Measurements from ENCODE around the gene CDCP2.
"Not testable (repeated sequence)": the region's sequence is repeated elsewhere in the genome, so short reads cannot be mapped to it uniquely, and the experiment has no call there.

Gene CDCP2

DNA sequence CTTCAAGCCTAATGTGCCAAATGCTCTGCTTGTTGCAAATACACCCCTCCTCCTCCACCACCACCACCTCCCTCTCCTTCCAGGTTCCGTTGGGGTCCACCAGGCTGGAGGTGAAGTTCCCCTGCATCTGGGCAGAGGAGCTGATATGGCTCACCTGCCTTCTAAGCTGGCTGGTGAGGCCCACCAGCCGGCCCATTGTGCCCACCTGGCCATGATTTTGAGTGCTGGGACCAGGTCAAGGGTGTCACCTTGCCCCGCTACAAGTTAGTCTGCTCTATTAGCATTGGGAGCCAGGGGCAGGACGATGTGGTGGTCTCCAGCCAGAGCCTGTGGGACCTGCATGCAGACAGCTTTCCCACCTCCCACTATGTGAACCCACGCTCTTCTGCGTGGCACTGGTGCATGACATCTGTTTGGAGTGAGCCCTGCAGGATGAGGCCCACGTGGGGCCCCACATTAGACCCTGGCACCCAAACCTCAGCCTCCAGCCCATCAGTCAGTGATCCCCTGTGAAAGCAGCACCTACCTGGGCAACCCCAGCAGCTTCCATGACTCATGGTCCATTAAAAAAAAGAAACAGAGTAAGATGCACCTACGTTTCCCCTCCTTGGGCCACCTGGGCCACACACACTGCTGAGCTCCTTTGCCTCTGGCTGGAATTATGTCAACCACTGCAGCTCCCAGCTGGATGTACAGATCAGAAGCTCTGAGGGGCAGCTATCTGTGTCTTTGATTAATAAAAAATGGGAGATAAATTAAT, 15.6 kb upstream of the CDCP2 start:
- DNase-seq: no peak

DNA sequence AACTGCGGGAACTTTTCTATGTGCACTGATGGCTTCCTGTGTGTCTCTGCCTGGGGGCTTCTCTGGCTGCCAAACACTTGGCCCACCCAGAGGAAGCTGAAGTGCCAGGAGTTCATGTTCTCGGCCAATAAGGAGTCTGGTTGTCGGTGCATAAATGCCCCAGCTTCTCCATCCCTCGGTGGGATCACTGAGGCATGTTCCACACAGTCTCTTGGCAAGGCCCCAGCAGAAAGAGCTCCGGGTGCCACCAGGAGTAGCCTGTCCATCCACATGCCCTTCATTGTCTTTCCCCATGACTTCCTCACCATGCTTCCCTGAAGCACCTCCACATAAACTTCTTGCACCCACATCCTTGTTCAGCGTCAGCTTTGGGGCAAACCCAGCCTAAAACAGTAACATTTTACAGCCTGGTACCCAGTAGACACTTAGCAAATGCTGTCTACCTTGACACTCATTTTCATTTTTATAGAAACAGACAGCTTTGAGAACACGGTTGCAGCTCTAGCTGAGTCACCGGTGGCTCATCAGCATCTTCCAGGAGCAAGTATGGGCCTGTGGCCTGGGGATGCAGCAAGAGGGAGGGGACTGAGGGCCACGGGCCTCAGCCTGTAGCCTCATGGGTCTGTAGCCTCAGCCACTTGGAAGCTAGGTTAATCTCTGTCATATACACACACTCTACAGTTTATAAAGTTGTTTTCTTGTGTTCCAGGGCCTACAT, 14.8 kb upstream of the CDCP2 start:
- DNase-seq: peak in 2 of 51 donors; percentile 2 to 18

DNA sequence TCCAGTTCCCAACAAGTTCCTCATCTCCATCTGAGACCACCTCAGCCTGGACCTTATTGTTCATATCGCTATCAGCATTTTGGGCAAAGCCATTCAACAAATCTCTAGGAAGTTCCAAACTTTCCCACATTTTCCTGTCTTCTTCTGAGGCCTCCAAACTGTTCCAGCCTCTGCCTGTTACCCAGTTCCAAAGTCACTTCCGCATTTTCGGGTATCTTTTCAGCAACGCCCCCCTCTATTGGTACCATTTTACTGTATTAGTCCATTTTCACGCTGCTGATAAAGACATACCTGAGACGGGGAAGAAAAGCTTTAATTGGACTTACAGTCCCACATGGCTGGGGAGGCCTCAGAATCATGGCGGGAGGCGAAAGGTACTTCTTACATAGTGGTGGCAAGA, 13.6 kb upstream of the CDCP2 start:
- DNase-seq: not testable (repeated sequence)

DNA sequence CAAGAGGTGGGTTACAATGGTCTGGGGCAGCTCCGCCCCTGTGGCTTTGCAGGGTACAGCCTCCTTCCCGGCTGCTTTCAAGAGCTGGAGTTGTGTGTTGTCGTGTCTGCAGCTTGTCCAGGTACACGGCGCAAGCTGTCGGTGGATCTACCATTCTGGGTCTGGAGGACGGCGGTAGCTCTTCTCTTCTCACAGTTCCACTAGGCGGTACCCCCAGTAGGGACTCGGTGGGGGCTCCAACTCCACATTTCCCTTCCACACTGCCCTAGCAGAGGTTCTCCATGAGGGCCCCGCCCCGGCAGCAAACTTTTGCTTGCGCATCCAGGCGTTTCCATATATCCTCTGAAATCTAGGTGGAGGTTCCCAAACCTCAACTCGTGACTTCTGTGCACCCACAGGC, 12.3 kb upstream of the CDCP2 start:
- no peak for DNase-seq

DNA sequence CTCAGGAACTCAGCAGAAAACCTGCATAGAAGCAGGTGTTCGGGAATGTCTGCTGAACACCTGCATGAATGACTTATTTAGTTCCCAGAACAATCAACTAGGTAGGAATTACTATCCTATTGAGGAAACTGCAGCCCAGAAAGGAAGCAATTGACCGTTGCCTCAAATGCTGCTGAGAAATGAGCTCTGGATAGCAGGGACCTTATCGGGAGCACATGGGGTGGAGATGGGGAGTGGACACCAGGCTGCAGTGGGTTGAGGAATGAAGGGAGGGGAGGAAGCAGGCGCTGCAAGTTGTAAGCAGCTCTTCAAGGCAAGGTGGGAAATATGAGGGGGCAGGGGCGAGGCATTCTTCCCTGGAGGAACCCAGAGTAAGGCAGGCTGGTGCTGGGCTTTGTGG, 10.8 kb upstream of the CDCP2 start:
- DNase-seq: no peak

DNA sequence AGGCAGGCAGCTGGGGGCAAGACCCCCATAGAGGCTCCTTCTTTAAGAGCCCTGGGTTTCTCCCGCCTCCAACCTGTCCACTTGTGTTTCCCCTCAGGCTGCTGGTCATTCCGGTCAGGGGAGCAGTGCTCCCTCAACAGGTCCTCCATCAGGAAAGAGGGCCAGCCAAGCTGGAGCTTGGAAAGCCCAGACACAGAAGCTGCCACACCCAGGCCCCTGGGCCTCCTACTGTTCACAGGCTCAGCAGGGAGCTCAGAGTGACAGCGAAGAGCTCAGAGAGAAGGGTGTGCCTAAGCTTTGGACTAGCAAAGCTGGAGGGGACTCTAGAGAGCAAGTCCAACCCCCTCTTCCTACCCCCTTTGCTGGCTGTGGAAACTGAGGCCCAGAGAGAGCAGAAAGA, 10.3 kb upstream of the CDCP2 start:
- no peak for DNase-seq

DNA sequence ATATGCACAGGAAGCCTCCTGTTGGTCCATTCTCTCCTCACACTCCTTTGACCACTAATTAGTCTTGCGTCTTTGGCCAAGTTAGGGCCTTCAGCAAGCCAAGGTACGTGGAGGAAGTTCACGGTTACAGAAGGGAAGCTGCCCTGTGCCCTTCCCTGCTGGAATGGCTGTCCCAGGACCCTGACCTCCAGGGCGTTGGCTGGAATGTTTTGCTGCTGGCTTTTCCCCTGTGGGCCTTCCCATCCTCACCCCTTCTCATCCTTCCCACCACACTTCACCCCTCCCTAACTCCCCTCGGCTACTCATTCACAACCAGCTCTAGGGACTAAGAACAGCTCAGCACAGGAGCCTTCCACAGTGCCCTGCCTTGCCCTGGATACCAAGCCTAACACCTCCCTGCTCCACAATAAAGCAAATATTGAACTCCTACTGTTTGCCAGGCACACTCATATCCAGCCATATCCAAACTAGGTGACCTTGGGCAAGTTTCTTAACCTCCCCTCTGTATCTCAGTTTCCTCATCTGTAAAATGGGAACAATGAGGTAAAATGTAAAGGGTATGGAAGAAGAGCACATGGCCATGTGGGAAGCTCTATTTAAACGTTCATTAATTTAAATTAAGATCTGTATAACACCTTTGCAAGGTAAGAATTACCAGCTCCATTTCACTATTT, 8.8 kb upstream of the CDCP2 start:
- DNase-seq: no peak

DNA sequence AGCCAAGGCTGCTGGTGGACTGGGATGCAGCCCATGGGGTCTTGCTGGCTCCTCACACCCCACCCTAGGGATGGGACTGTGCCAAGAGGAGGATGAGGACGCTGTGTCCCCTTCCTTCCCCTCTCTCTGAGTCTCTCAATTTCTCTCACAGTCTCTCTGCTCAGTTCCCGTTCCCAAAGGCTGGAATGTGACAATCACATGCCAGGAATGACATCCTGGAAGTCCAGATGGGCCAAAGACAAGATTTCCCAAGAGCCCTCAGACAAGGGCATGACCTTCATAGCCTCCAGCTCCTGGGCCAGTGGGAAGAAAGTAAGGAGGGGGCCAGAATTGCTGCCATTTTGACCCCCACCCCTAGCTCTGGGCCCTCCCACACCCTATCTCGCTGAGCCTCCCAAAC, 7.6 kb upstream of the CDCP2 start:
- DNase-seq: no peak

DNA sequence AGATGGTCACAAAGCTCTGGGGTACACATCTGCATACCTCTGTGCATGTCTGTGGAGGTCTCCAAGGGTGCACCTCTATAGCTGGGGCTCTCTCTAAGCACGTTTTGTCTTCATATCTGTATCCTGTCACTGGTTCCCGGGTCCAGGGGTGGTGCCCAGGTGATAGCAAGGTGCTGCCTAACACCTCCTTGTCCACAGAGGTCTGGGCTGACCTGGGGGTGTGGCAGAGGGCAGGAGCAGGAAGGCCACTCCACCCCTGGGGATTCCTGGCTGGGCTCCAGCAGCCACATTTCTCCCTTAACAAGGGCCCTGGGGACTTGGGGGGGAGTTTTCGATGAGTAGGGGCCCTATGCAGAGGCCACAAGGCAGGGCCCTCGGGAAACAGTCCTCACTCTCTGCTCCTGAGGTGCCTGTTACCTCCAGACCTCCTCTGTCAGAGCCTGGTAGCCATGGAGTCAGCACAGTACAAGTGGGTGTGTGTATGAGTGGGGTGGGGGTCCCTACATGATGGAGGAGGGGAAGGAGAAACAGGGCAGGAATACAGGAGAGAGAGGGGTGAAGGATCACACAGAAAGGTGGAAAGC, 7.0 kb upstream of the CDCP2 start:
- DNase-seq: no peak

DNA sequence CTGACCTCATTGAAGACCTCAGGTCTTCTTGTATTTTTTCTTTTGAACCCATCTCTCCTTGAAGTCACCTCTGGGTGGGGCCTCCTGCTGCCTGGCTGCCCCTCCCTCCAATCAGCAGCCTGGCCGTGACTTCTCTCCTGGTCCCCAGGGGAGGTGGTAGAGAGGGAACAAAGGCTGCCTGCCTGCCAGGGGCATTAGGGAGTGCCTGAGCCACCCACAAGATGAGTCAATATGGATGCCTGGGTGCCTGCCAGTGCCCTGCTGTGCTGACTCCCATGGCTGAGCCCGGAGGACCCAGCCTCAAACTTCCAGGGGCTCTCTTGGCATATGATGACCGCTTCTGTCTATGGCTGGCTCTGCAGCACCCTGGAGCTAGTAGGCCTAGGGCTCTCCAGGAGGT, 5.3 kb upstream of the CDCP2 start:
- DNase-seq: no peak

DNA sequence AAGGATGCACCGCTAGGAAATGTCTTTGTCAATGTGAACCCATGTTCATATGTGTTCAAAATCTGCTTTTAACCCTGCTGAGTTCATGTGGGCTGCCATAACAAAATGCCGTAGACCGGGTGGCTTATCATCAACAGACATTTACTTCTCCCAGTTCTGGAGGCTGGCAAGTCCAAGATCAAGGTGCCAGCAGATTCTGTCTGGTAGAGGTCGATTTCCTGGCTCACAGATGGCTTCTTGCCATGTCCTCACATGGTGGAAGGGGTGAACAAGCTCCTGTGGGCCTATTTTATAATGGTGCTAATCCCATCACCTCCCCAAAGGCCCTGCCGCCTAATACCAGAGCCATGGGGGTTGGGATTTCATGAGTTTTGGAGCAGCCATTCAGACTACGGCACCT, 4.6 kb upstream of the CDCP2 start:
- no peak for DNase-seq

DNA sequence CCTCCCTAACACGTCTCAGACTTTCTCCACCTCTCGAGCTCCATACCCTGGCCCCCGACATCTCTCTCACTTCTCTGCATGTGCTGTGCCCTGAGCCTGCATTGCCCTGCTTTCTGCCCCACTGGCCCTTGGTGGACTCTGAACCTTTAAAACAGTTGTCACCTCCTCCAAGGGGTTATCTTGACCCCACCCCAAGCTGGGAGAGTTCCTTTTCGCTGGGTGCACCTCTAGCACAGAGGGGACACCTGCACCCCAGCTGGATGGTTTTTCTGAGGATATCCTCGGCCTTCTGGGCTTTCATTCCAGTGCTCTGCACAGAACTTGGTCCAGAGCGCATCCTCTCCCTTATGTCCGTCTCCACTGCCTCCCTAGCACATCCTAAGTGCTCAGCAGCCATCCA, 4.2 kb upstream of the CDCP2 start:
- DNase-seq: no peak

DNA sequence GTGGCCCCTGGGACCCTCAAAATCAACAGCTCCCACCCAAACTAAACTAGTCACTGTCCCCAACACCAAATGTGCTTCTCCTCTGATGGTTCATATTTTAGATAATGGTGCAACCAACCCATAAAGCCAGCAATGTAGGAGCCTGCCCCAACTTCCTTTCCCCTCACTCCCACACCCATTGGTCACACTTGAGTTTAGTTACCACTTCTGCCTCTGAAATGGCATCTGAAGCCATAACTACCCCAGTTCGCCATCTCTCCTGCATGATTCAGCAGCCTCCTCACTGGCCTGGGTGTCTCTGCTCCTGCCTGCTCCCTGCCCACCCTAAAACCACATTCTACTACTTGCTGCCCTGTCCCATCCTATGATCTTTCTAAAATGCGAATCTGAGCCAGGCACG, 3.4 kb upstream of the CDCP2 start:
- no peak for DNase-seq

DNA sequence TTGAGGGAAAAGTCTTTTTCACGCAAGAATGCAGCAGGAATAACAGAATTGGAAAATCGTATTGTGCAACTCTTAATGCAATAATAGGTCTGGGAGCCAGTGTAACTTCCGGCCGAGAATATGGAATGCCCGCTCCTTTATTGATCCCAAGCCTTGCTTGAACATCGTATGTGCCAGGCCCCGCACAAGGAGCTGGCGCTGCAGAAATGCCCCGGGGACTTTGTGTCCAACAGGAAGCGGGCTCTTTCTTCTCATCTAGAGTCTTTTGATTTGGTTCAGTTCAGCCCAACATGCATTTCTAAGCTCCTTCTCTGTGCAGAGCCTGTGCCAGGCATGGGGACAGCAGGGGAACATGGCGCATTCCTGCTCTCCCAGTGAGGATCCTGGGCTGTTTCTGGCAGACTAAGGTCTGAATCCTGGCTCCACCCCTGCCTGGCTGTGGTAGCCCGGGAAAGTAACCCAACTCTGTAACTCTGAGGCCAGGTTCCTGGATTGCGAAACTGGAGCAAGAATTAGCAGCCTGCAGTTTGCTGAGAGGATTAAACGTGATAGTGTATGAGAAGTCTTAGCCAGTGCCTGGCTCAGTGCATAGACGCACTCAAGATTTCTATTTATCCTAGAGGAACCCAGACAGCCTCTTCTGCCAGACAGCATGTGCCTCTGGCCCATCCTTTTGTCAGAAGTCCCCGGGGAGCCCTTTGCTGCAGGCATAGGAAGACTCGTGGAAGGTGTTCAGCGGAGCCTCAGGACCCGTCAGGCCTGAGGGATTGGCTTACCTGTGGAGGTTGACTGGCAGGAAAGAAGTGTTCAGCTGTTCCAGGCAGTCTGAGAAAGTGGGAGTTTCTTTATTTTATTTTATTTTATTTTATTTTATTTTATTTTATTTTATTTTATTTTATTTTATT, 987 bp upstream of the CDCP2 start:
- DNase-seq: peak in 4 of 51 donors; percentile 9 to 16 (median 12)

DNA sequence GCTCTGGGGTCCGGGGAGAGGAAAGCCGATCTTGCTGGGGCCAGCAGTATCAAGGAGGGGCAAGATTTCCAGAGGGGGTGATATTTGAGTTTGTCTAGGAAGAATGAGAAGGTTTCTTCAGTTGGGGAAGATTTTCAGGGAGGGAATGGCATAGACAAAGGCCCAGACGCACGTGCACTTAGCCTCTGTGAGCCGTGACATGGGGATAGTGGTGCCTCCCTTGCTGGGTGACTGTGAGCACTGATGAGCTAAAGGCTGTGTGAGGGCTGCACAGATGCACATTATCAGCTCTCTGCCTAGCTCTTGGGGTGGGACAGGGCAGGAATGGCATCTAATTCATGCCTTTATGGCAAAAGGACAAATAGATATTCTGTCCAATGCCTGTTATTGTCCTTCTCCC, 1.8 kb downstream of the CDCP2 start:
- no peak for DNase-seq

DNA sequence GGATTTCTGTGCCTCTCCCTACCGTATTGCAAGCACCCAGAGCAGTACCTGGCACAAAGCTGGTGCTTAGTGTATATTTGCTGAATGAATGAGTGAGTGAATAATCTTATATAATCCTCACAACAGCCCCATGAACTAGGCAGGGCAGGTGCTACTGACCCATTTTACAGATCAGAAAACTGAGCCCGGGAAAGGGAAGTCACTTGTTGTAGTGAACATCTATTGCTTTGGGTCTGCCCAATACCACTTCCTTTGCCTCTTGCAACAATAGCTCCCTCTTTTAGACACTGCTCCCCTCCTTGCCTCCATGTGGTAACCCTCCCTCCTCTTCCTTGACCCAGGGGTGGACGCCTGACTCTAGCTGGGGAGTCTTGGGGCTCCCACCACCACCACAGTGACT, 3.1 kb downstream of the CDCP2 start:
- no peak for DNase-seq

DNA sequence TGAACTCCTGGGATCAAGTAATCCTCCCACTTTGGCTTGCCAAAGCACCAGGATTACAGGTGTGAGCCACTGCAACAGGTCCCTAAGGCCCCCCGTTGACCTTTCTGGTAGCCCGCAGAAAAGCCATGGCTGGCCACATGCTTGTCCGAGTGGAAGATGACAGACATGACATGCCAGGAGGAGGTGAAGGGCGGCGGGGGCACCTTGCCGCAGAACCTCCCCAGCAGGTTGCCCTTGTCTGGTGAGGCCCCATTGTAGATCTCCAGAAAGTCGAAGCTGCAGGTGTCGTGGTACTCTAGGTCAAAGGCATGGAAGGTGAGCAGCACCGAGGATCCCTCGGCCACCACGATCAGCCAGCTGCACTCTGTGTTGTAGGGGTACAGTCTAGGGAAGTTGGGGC, 8.4 kb downstream of the CDCP2 start:
- no peak for DNase-seq

DNA sequence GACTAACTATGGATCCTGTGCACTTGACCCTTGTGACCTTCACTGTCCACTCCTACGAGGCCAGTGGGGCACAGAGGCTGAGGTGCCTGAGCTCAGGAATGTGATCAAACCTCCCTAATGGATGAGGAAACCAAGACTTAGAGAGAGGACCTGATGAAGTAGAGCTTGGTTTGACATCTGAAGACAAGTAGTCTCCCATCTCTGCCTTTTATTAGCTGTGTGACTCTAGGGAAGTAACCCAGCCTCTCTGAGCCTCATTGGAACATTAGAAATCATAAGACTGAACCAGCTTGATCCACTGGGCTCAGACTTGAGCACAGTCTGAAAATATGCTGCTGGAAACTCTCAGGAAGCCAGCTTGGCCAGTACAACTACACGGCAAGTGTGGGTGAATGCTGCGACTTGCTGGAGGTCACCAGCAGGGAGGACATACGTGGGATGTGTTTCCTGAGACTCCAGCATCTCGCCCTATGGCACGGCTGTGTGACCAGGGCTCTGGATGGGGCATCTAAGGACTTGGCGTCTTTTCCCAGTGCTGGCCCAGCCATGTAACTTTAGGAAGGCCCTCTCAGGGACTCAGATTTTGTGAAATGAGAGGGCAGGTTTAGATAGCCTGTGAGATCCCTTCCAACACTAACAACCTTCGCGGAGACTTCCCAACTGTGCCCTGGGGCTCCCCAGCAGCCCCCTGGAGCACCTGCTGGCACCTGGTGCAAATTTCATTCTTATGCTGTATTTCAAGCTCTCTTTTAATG, 10.5 kb downstream of the CDCP2 start:
- DNase-seq: no peak

DNA sequence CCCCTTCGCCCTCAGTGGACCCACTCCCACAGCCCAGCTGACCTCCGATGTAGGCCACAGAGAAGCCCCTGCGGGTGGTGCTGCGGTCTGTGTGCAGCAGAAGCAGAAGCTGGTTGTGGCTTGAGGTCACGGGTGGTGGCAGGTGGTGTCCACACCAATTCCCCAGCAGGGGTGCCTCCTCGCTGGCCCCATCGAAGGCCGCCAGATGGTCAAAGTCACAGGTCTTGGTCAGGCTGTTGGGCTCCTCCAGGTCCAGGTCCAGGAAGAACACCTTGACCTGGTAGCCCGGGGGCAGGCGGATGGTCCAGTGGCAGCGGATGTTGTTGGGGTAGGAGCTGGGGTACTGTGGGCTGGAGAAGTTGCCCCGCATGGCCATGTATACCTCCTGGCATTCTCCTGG, 13.1 kb downstream of the CDCP2 start:
- DNase-seq: no peak

DNA sequence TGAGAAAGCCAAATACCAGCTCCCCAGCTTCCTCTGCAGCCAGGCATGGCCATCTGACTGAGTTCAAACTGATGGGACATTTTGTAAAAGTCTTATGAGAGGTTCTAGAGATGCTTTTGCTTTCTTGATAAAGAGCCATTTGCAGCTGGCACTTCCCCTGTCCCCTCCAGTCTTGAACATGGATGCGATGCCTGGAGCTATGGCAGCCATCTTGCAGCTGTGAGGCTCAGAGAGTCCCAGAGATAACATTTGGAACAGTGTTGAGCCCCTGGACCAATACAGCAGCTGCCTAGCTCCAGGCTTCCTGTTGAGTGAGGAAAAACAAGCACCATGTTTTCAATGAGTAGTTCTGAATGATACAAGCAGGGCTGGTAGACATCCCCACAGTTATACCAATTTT, 13.8 kb downstream of the CDCP2 start:
- no peak for DNase-seq

Measured in hypothalamus (tissue), 51 donors.